ENCODE results near the gene ZBTB32.

Gene ZBTB32

DNA sequence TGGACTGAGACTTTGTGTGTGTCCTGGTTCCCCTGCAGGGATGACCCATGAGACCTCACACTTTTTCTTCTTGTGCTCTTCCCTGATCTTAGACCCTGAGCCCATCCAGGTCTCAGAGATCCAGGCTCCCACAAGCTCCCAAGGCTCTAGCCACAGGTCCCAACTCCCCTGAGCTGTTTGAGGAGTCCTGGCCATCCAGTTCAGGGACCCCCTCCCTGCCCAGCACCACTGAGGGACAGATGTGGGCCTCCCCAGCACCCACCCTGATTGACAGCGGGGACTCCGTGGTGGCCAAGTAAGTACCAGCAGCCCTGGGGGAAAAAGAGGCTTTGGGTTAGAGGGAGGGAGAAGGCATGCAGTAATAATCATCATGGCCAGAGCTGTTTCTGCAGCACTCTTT, 55.3 kb downstream of the ZBTB32 start:
- H3K4me1 ChIP-seq (ENCODE audit: control insufficient read depth, insufficient read depth, low read length): peaks cover 15% of the 10 kb centered on the region
- H3K4me3 ChIP-seq (ENCODE audit: low read depth, low read length): no peak overlapping the region
- CTCF ChIA-PET: interaction anchor here (0.5 kb wide), 1 partner anchor 30 kb away, joined by 3 read pairs; no protein-coding TSS in a partner anchor
- H3K27ac ChIP-seq (ENCODE audit: extremely low read depth, low read depth, low read length): peak overlapping the region; percentile 97; the same call in 1 of the 2 replicates
- H3K9me3 ChIP-seq (ENCODE audit: control insufficient read depth, insufficient read depth, low read depth, low read length): no peaks in the 10 kb centered on the region
- POLR2A ChIA-PET: interaction anchor here (0.6 to 4.7 kb wide), 5 partner anchors 9 to 24 kb away, joined by 3 to 29 read pairs (median 6); partner anchors contain the start of genes LIN37, PSENEN and U2AF1L4
- TF ChIP-seq ZNF416 (tag by site-specific recombination; IDR thresholded peaks at IDR 0.05) (0 out of 2 replicates have a peak, but pooled peaks have one; percentile 12), ZIC2 (tag by site-specific recombination; IDR thresholded peaks at IDR 0.05) (0 out of 2 replicates have a peak, but pooled peaks have one; percentile 21), ZNF473 (tag by site-specific recombination; IDR thresholded peaks at IDR 0.05) (peak; percentile 50; the same call in 1 of the 2 replicates), ZNF768 (tag by site-specific recombination; IDR thresholded peaks at IDR 0.05) (no peak)
- peaks cover 56 to 63% of the 10 kb centered on the region in 2 experiments for H3K36me3 ChIP-seq (ENCODE audit: control insufficient read depth in 2 of 2, insufficient read depth in 1 of 2, low read length in 2 of 2)

DNA sequence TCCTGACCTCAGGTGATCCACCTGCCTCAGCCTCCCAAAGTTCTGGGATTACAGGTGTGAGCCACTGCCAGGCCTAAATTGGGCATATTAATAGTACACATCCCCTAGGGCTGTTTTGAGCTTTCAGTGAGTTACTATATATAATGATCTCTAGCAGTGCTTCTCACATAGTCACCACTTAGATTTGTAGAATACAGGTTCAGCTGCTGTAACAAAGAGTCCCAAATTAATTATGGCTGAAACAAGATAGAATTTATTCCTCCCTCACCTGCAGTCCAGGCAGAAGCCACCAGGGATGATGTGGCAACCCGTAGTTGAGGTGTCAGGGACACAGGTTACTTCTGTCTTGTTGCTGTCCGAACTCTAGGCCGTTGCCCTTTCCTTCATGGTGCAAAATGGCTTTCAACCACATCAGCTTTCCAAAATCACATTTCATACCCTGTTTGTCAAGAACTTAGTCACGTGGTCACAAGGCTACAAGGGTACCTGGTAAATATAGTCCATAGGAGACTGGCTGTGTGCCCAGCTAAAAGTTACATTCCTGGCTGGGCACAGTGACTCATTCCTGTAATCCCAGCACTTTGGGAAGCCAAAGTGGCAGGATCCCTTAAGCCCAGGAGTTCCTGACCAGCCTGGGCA, 56.5 kb downstream of the ZBTB32 start:
- CTCF ChIA-PET: no interaction called here
- POLR2A ChIA-PET: interaction anchor here (1.4 to 4.7 kb wide), 5 partner anchors 12 to 21 kb away, joined by 3 to 29 read pairs (median 8); partner anchors contain the start of genes LIN37, PSENEN and U2AF1L4

GRCh38 chr19:35764432-35765315, 60.3 kb downstream of the ZBTB32 start:
- CTCF ChIA-PET: interaction anchor here (0.6 to 0.7 kb wide), 3 partner anchors 10 to 1360 kb away, joined by 3 read pairs; no protein-coding TSS in a partner anchor
- Histone ChIP-seq H3K4me1 (ENCODE audit: control insufficient read depth, insufficient read depth, low read length) (no peaks in the 10 kb centered on the region; the same call in 1 of the 2 replicates), H3K27ac (ENCODE audit: extremely low read depth, low read depth, low read length) (peak overlapping the region; percentile 46; the same call in 1 of the 2 replicates), H3K4me3 (ENCODE audit: low read depth, low read length) (no peak overlapping the region), H3K36me3 (ENCODE audit: control insufficient read depth in 2 of 2, insufficient read depth in 1 of 2, low read length in 2 of 2) (peaks cover 79 to 98% of the 10 kb centered on the region in 2 experiments), H3K9me3 (ENCODE audit: control insufficient read depth, insufficient read depth, low read depth, low read length) (no peaks in the 10 kb centered on the region)
- POLR2A ChIA-PET: interaction anchor here (0.6 to 3.7 kb wide), 5 partner anchors 8 to 55 kb away, joined by 3 to 26 read pairs (median 6); partner anchors contain the start of genes HSPB6 and LIN37
- TF ChIP-seq, protein P1, sequence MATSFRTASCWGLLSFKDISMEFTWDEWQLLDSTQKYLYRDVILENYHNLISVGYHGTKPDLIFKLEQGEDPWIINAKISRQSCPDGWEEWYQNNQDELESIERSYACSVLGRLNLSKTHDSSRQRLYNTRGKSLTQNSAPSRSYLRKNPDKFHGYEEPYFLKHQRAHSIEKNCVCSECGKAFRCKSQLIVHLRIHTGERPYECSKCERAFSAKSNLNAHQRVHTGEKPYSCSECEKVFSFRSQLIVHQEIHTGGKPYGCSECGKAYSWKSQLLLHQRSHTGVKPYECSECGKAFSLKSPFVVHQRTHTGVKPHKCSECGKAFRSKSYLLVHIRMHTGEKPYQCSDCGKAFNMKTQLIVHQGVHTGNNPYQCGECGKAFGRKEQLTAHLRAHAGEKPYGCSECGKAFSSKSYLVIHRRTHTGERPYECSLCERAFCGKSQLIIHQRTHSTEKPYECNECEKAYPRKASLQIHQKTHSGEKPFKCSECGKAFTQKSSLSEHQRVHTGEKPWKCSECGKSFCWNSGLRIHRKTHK (tag by site-specific recombination; IDR thresholded peaks at IDR 0.05): no peak
- peak; percentile 92 for TF ChIP-seq SCRT2 (tag by site-specific recombination; IDR thresholded peaks at IDR 0.05)
- peak; percentile 45; the same call in 1 of the 2 replicates for TF ChIP-seq SCRT1 (tag by site-specific recombination; IDR thresholded peaks at IDR 0.05; ENCODE audit: borderline replicate concordance)
- TF ChIP-seq, protein P2, sequence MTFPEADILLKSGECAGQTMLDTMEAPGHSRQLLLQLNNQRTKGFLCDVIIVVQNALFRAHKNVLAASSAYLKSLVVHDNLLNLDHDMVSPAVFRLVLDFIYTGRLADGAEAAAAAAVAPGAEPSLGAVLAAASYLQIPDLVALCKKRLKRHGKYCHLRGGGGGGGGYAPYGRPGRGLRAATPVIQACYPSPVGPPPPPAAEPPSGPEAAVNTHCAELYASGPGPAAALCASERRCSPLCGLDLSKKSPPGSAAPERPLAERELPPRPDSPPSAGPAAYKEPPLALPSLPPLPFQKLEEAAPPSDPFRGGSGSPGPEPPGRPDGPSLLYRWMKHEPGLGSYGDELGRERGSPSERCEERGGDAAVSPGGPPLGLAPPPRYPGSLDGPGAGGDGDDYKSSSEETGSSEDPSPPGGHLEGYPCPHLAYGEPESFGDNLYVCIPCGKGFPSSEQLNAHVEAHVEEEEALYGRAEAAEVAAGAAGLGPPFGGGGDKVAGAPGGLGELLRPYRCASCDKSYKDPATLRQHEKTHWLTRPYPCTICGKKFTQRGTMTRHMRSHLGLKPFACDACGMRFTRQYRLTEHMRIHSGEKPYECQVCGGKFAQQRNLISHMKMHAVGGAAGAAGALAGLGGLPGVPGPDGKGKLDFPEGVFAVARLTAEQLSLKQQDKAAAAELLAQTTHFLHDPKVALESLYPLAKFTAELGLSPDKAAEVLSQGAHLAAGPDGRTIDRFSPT (tag by site-specific recombination; IDR thresholded peaks at IDR 0.05): 0 out of 2 replicates have a peak, but pooled peaks have one; percentile 61

More for the DNA sequence above, 56.5 kb downstream of the ZBTB32 start:
- Histone ChIP-seq H3K4me3 (ENCODE audit: low read depth, low read length) (no peak overlapping the region), H3K27ac (ENCODE audit: extremely low read depth, low read depth, low read length) (no peak overlapping the region), H3K36me3 (ENCODE audit: control insufficient read depth in 2 of 2, insufficient read depth in 1 of 2, low read length in 2 of 2) (peaks cover 61 to 67% of the 10 kb centered on the region in 2 experiments), H3K4me1 (ENCODE audit: control insufficient read depth, insufficient read depth, low read length) (peaks cover 15% of the 10 kb centered on the region), H3K9me3 (ENCODE audit: control insufficient read depth, insufficient read depth, low read depth, low read length) (no peaks in the 10 kb centered on the region)
- TF ChIP-seq ZNF121 (tag by site-specific recombination; IDR thresholded peaks at IDR 0.05): peak; percentile 46; the same call in 1 of the 2 replicates
- TF ChIP-seq ZSCAN16 (tag by site-specific recombination; IDR thresholded peaks at IDR 0.05): no peak
- 0 out of 2 replicates have a peak, but pooled peaks have one; percentile 2 for TF ChIP-seq ZFP37 (tag by site-specific recombination; IDR thresholded peaks at IDR 0.05)

All from HEK293 (cell line).